IgD-negative memory B cell (primary cell): ENCODE data around the gene TIMP2. TPM values are rescaled to one million over a fixed set of nuclear protein-coding genes. Genes with fewer than 3 reads are reported as not detected.
A peak's percentile ranks its signal among the peaks of the same experiment; 100 is the strongest.
"Not testable (repeated sequence)": the region's sequence is repeated elsewhere in the genome, so short reads cannot be mapped to it uniquely, and the experiment has no call there.

Source experiments
- H3K27ac Mint-ChIP-seq, 3 donors: one replicate each; pipeline ENCODE4 v1.8.0; 2020 to 2022; ENCODE audit warnings: mild to moderate bottlenecking in 3 of 3, mixed read lengths in 3 of 3, moderate library complexity in 1 of 3
- H3K27me3 Mint-ChIP-seq: one replicate; pipeline ENCODE4 v1.8.0; 2021; ENCODE audit warnings: mixed read lengths
- H3K36me3 Mint-ChIP-seq: one replicate; pipeline ENCODE4 v1.8.0; 2020; ENCODE audit warnings: mild to moderate bottlenecking, mixed read lengths
- H3K4me1 Mint-ChIP-seq, 3 donors: one replicate each; pipeline ENCODE4 v1.8.0; 2020 to 2022; ENCODE audit warnings: mixed read lengths in 3 of 3, mild to moderate bottlenecking in 1 of 3
- H3K4me3 Mint-ChIP-seq, 4 donors: one replicate each; pipeline ENCODE4 v1.8.0; 2020 to 2022; ENCODE audit warnings: mild to moderate bottlenecking in 4 of 4, mixed read lengths in 4 of 4, moderate library complexity in 3 of 4
- H3K9me3 Mint-ChIP-seq, 3 donors: one replicate each; pipeline ENCODE4 v1.8.0; 2020 to 2021; ENCODE audit warnings: mixed read lengths in 3 of 3, mild to moderate bottlenecking in 1 of 3
- polyA plus RNA-seq: library from polyadenylated mRNA; unstranded; fragments of 300-500 nt; fragmentation: Illumina TruSeq; gene quantifications from one replicate; pipeline ENCODE4 v1.2.3, GENCODE V29; 2021

The TIMP2 gene
- polyA plus RNA-seq, 1 donor from 2014 or later: 0.34 TPM

DNA sequence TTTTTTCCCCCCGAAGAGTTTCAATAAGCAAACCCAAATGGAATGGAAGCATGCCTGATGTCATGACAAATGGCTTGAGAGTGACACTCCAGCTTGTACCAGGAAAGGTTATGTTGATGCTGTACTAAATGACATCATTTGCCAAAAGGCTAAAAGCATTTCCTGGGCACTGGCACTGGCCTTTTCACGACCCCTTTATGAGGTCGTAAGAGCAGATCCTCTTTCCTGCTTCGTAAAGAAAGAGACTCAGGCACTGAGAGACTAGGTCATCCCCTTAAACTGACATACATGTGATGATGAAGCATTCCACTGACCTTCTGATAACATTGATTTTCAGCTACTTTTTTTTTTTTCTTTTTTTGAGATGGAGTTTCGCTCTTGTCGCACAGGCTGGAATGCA, 52.7 kb downstream of the TIMP2 start:
- Mint-ChIP-seq H3K27ac (no peak overlapping the region), H3K9me3 (no peaks in the 10 kb centered on the region), H3K27me3 (peaks cover 11% of the 10 kb centered on the region), H3K4me3 (no peak overlapping the region), H3K4me1 (peaks cover 0 to 1% (median 0%) of the 10 kb centered on the region in 3 donors), H3K36me3 (peaks cover 7% of the 10 kb centered on the region)

DNA sequence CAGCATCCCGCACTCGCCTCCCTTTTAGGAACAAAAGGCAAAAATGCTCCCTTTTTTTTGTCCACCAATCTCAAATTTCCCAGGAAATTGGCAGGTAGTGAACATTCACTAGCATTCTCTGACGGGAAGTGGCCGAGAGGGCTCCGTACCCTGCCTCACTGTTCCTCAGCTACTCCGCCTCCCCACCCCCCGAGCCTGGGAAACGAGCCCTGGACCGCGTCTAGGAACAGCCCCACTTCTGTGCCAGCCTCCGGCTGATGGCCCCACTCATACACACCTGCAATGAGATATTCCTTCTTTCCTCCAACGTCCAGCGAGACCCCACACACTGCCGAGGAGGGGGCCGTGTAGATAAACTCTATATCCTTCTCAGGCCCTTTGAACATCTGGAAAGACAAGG, 54.6 kb downstream of the TIMP2 start:
- Mint-ChIP-seq H3K4me3 (no peak overlapping the region), H3K9me3 (no peaks in the 10 kb centered on the region), H3K27me3 (peaks cover 3% of the 10 kb centered on the region), H3K36me3 (peaks cover 7% of the 10 kb centered on the region), H3K27ac (no peak overlapping the region), H3K4me1 (peaks cover 0 to 4% (median 2%) of the 10 kb centered on the region in 3 donors)

DNA sequence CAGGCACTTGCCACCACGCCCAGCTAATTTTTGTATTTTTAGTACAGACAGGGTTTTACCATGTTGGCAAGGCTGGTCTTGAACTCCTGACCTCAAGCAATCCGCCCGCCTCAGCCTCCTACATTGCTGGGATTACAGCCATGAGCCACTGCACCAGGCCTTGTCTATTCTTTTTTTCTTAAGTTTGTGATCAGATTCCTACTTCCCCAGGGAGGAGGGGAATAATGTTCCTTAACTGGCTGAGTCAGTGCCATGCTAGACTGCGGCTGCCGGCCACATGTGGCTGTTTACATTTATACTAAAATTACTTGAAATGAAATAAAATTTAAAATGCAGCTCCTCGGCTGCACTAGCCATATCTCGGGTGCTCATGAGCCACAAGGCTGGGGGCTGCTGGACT, 56.8 kb downstream of the TIMP2 start:
- Mint-ChIP-seq H3K27me3 (peaks cover 7% of the 10 kb centered on the region), H3K27ac (no peak overlapping the region), H3K4me1 (peaks cover 0 to 4% (median 3%) of the 10 kb centered on the region in 3 donors), H3K9me3 (no peaks in the 10 kb centered on the region), H3K4me3 (no peak overlapping the region), H3K36me3 (peaks cover 6% of the 10 kb centered on the region)

DNA sequence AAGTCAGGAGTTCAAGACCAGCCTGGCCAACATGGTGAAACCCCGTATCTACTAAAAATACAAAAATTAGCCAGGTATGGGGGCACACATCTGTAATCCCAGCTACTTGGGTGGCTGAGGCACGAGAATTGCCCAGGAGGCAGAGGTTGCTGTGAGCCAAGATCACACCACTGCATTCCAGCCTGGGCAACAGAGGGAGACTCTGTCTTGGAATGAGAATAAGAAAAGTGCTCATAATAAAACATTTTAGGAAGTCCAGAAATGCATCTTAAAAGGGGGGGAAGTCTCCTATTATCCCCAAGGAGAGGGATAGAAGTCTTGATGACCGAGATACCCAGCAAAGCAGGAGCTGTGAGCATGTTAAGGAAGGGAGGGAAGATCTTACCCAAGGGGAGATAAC, 58.1 kb downstream of the TIMP2 start:
- not testable (repeated sequence) for H3K36me3 Mint-ChIP-seq, H3K27ac Mint-ChIP-seq, H3K27me3 Mint-ChIP-seq, H3K4me3 Mint-ChIP-seq, H3K4me1 Mint-ChIP-seq, H3K9me3 Mint-ChIP-seq

DNA sequence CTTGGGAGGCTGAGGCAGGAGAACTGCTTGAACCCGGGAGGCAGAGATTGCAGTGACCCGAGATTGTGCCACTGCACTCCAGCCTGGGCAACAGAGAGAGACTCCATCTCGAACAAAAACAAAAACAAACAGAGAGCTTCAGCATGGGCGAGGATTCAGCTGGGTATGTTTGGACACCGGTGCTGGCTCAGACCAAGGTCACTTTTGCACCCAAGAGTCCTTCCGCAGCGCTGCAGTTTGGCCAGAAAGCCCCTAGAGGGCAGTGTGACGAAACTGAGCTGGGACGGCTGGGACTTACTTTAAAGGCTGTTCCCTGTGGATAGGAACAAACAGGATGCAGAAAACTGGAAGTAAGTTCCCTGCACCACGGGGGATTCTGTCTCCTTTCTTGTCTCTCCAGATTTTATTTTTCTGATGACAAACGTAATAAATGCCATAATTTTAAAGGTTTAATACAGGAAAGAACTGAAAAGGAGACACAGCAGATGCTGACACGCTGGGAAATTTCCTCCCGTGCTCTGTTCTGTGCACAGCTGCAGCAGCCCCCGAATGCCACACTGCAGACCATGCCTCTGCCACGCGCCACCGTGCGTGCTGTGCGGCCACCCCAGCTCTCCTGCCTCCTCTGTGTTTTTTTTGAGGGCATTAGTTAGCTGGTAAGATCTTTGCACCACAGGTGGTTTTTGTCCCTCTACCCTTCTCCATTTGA, 59.4 kb downstream of the TIMP2 start:
- no peak overlapping the region for H3K27ac Mint-ChIP-seq
- no peaks in the 10 kb centered on the region for H3K9me3 Mint-ChIP-seq
- peaks cover 7% of the 10 kb centered on the region for H3K27me3 Mint-ChIP-seq
- H3K4me3 Mint-ChIP-seq: no peak overlapping the region
- peaks cover 0 to 4% (median 3%) of the 10 kb centered on the region in 3 donors for H3K4me1 Mint-ChIP-seq
- H3K36me3 Mint-ChIP-seq: peaks cover 6% of the 10 kb centered on the region

DNA sequence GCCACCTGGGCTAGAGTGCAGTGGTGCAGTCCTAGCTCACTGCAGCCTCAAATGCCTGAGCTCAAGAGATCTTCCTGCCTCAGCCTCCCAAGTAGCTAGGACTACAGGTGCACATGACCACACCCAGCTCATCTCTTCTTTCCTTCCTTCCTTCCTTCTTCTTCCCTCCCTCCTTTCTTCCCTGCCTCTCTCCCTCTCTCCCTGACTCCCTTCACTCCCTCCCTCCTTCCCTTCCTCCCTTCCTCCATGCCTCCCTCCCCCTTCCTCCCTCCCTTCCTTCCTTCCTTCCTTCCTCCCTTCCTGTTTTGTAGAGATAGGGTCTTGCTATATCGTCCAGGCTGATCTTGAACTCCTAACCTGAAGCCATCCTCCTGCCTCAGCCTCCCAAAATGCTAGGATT, 61.1 kb downstream of the TIMP2 start:
- peaks cover 2% of the 10 kb centered on the region for H3K36me3 Mint-ChIP-seq
- no peak overlapping the region for H3K27ac Mint-ChIP-seq
- H3K4me3 Mint-ChIP-seq: no peak overlapping the region
- peaks cover 7% of the 10 kb centered on the region for H3K27me3 Mint-ChIP-seq
- H3K9me3 Mint-ChIP-seq: no peaks in the 10 kb centered on the region
- H3K4me1 Mint-ChIP-seq: peaks cover 0 to 4% (median 3%) of the 10 kb centered on the region in 3 donors

DNA sequence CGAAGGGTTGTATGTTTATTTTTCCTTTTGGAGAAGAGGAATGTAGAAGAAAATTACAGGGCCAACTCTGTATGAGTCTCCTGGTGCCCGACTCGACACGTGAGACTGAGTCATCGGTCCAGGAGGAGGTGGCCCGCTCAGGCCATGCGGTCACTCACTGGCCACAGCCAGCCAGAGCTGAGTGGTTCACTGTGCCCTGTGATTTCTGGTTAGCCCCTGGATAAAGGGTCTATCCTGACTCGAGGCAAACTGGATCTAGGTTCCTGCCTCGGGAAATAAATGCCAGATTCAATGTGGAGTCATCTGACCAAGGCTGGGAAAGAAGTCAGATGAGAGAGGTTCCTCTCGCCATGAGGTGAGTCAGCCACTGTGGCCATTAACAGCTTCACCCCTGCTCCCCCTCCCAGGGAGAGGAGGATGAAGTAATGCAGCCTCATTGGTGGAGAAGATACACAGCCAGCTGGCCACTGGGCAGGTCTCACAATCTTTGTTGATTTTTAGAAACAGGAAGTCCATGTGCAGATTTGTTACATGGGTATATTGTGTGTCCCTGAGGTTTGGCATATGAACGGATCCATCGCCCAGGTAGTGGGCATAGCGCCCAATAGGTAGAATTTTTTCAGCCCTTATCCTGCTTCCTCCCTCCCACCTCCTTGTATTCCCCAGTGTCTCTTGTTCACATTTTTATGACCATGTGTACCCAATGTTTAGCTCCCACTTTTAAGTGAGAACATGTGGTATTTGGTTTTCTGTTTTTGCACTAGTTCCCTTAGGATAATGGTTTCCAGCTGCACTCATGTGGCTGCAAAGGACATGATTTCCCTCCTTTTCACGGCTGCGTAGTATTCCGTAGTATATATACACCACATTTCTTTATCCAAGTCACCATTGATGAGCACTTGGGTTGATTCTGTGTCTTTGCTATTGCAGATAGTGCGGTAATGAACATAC, 62.8 kb downstream of the TIMP2 start:
- Mint-ChIP-seq H3K27me3 (peaks cover 6% of the 10 kb centered on the region), H3K9me3 (no peaks in the 10 kb centered on the region), H3K36me3 (no peaks in the 10 kb centered on the region), H3K27ac (no peak overlapping the region), H3K4me3 (no peak overlapping the region), H3K4me1 (peaks cover 0 to 4% (median 3%) of the 10 kb centered on the region in 3 donors)

DNA sequence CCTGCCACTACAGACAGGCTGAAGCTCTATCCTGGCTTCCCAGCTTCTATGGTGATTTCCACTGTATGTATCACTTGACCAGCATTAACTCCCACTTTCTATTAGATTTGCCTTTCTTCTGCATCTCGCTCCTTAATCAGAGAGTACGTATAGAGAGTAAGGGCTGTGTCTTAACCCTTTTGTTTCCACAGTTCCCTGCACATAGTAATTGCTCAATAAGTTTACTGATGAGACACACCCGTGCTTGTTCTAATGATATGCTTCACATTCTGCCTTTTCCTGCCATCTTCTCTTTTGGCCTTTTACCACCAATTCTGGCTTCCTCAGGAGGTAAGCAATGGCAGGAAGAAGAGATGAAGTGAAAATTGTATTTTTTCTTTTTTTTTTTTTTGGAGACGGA, 64.0 kb downstream of the TIMP2 start:
- Mint-ChIP-seq H3K27me3 (peaks cover 6% of the 10 kb centered on the region), H3K27ac (no peak overlapping the region), H3K9me3 (no peaks in the 10 kb centered on the region), H3K4me3 (no peak overlapping the region), H3K36me3 (no peaks in the 10 kb centered on the region), H3K4me1 (peaks cover 0 to 4% (median 3%) of the 10 kb centered on the region in 3 donors)

DNA sequence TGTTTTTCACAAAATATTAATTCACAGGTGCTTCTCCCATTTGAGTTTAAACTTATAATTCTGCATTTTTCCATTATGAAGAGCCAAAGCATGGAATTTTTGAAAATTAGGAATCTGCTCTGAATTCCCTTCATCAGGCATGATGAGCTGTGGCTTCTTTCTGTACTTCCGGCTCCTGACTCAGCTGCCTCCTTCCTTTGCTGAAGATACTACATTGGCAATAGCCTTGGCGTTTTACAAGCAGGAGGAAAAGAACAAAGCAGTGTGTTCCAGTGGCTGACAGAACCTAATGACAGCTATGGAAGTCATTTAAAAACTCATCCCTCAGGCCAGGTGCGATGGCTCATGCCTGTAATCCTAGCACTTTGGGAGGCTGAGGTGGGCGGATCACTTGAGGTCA, 66.1 kb downstream of the TIMP2 start:
- H3K4me1 Mint-ChIP-seq: no peaks in the 10 kb centered on the region
- peaks cover 4% of the 10 kb centered on the region for H3K36me3 Mint-ChIP-seq
- peaks cover 4% of the 10 kb centered on the region for H3K27me3 Mint-ChIP-seq

DNA sequence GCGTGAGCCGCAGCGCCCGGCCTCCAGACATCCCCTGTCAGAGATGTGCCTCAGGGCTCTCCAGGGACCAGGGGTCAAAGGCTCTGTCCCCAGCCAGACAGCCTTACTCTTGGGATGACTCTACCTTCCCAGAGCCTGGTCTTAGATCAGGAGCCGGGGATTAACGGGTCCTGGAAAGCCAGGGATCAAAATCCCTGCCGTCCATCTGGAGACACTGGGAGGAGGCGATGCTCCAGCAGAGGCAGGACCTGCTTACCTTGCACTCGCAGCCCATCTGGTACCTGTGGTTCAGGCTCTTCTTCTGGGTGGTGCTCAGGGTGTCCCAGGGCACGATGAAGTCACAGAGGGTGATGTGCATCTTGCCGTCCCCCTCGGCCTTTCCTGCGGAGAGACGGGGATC, 67.9 kb downstream of the TIMP2 start:
- H3K27ac Mint-ChIP-seq: no peak overlapping the region
- no peaks in the 10 kb centered on the region for H3K4me1 Mint-ChIP-seq
- H3K36me3 Mint-ChIP-seq: peaks cover 4% of the 10 kb centered on the region
- no peak overlapping the region for H3K4me3 Mint-ChIP-seq
- no peaks in the 10 kb centered on the region for H3K9me3 Mint-ChIP-seq
- no peaks in the 10 kb centered on the region for H3K27me3 Mint-ChIP-seq

More for the DNA sequence above, 66.1 kb downstream of the TIMP2 start:
- no peaks in the 10 kb centered on the region for H3K9me3 Mint-ChIP-seq
- no peak overlapping the region for H3K4me3 Mint-ChIP-seq
- no peak overlapping the region for H3K27ac Mint-ChIP-seq

DNA sequence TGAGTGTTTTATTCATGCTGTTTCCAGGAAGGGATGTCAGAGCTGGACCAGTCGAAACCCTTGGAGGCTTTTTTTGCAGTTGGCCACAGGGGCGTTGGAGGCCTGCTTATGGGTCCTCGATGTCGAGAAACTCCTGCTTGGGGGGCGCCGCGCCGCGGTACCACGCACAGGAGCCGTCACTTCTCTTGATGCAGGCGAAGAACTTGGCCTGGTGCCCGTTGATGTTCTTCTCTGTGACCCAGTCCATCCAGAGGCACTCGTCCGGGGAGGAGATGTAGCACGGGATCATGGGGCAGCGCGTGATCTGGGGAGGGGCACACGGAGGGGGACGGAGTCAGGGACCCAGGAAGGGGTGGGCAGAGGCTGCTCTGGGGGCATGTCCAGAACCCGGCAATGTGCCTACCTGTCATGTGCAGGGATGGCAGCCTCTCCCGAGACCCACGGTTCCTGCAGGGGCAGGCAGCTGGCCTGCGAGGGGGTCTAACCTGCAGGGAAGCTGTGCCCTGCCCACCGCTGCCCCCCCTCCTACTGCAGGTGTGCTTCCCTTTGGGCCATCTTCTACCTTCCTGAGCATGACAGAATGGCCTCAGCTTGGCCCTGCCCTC, 69.5 kb downstream of the TIMP2 start:
- Mint-ChIP-seq H3K9me3 (no peaks in the 10 kb centered on the region), H3K27me3 (no peaks in the 10 kb centered on the region), H3K4me1 (no peaks in the 10 kb centered on the region), H3K36me3 (peaks cover 4% of the 10 kb centered on the region), H3K4me3 (no peak overlapping the region), H3K27ac (no peak overlapping the region)

DNA sequence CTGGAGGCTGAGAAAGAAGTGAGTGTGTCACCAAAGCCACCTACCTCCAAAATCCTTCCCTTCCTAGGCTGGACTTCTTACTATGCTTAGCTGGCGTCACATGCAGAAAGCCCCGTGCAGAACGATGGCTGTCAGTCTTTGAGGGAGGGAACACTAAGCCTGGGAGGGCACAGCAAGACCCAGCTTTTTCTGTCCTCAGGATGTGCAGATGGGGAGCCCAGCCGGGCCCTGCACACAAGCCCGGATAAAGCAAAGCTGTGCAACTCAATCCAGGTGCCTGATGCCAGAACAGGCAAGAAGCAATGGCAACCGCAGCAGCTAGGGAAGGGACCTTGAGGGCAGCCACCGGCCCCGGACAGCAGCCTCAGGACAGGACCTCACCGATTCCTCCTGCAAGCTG, 70.7 kb downstream of the TIMP2 start:
- no peaks in the 10 kb centered on the region for H3K4me1 Mint-ChIP-seq
- no peak overlapping the region for H3K27ac Mint-ChIP-seq
- H3K36me3 Mint-ChIP-seq: peaks cover 4% of the 10 kb centered on the region
- no peaks in the 10 kb centered on the region for H3K9me3 Mint-ChIP-seq
- H3K4me3 Mint-ChIP-seq: no peak overlapping the region
- no peaks in the 10 kb centered on the region for H3K27me3 Mint-ChIP-seq

DNA sequence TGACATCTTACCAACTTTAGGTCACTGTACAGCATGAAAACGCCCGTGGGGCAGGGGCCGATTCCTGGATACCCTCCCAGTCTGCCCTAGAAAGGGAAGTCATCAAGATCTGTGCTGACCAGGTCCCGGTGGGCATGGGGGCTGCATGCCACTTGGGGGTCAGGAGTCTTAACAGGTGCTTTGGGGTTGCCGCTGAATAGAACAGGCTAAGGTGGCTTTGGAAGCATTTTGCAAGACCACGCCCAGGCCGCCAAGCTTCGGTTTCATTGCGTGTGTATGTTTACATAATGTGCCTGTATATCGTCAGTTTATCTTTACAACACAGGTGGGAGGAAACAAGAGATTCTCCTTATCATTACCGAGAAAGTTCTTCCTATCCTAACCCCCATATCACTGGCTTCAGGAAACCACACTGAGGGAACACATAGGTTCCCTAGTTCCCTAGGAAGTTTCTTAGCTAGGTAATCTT, 71.2 kb downstream of the TIMP2 start:
- no peaks in the 10 kb centered on the region for H3K4me1 Mint-ChIP-seq
- peak overlapping the region in 1 of 3 donors; percentile 32 for H3K27ac Mint-ChIP-seq
- no peaks in the 10 kb centered on the region for H3K9me3 Mint-ChIP-seq
- H3K27me3 Mint-ChIP-seq: no peaks in the 10 kb centered on the region
- H3K4me3 Mint-ChIP-seq: no peak overlapping the region
- peaks cover 4% of the 10 kb centered on the region for H3K36me3 Mint-ChIP-seq

DNA sequence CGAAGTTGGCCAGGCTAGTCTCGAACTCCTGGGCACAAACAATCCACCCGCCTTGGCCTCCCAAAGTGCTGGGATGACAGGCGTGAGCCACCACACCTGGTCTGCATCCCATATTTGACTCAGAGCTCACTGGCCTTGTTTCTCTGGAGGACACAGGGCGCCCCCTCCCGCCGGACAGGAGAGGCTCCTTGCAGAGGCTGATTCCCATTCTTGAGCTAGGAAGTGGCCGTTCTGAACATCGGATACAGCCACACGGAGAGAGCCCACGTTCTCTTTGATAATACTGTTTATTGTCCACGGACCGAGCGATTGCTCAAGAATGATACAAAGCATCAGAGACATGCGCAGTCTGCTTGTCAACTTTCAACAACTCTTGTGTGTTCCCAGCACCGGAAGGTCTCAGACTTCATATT, 72.5 kb downstream of the TIMP2 start:
- Mint-ChIP-seq H3K4me1 (no peaks in the 10 kb centered on the region), H3K27ac (no peak overlapping the region), H3K4me3 (no peak overlapping the region)

DNA sequence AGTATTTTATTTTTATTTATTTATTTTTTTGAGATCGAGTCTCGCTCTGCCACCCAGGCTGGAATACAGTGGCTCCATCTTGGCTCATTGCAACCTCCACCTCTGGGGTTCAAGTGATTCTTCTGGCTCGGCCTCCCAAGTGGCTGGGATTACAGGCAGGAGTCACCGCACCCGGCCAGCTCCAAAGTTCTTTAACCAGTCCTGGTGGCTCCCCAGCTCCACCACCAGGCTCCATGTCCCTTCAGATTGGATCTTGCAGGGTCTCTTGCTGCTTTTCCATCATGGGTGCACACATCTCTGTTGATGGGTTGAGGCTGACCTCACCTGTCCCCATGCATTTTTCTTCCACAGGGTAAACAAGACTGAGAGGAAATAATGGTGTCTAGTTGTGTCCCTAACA, 76.2 kb downstream of the TIMP2 start:
- H3K27me3 Mint-ChIP-seq: no peaks in the 10 kb centered on the region
- no peaks in the 10 kb centered on the region for H3K36me3 Mint-ChIP-seq
- no peak overlapping the region for H3K27ac Mint-ChIP-seq
- H3K9me3 Mint-ChIP-seq: no peaks in the 10 kb centered on the region
- H3K4me1 Mint-ChIP-seq: peaks cover 0 to 3% (median 0%) of the 10 kb centered on the region in 3 donors
- no peak overlapping the region for H3K4me3 Mint-ChIP-seq

More for the DNA sequence above, 72.5 kb downstream of the TIMP2 start:
- no peaks in the 10 kb centered on the region for H3K9me3 Mint-ChIP-seq
- peaks cover 4% of the 10 kb centered on the region for H3K36me3 Mint-ChIP-seq
- no peaks in the 10 kb centered on the region for H3K27me3 Mint-ChIP-seq
